ENCODE data around the gene CLEC4E.
"Not testable (repeated sequence)": the region's sequence is repeated elsewhere in the genome, so short reads cannot be mapped to it uniquely, and the experiment has no call there.

Gene CLEC4E

DNA sequence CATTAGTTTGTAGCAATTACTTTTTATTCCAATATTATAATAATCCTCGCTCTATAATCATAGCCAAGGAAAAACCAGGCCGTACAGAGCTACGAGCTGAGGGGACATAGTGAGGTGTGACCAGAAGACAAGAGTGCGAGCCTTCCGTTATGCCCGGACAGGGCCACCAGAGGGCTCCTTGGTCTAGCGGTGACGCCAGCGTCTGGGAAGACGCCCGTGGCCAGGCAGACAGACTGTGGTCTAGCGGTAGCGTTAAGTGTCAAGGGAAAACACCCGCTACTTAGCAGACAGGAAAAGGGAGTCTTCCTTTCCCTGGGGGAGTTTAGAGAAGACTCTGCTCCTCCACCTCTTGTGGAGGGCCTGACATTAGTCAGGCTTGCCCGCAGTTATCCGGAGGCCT, 2.9 kb downstream of the CLEC4E start:
- DNase-seq (ENCODE audit: low read depth): not testable (repeated sequence)

DNA sequence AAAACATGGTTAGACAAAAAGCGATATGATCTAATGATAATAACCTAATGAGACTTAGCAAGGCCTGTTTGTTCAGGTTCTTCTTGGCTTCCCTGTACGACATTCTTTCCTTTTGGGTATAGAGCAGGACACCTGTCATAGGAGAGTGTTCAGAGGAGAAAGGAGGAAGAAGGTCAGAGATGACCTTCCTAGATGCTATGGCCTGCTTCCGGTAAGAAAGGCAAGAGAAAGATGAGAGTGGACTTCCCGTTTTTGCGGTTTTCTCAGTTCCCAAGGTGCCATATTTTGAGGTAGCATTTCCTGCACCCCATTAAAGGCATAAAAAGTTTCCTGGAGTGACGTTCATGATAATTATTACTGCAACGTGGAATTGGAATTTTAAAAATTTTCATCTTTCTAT, 8.7 kb downstream of the CLEC4E start:
- DNase-seq (ENCODE audit: low read depth): no peak

DNA sequence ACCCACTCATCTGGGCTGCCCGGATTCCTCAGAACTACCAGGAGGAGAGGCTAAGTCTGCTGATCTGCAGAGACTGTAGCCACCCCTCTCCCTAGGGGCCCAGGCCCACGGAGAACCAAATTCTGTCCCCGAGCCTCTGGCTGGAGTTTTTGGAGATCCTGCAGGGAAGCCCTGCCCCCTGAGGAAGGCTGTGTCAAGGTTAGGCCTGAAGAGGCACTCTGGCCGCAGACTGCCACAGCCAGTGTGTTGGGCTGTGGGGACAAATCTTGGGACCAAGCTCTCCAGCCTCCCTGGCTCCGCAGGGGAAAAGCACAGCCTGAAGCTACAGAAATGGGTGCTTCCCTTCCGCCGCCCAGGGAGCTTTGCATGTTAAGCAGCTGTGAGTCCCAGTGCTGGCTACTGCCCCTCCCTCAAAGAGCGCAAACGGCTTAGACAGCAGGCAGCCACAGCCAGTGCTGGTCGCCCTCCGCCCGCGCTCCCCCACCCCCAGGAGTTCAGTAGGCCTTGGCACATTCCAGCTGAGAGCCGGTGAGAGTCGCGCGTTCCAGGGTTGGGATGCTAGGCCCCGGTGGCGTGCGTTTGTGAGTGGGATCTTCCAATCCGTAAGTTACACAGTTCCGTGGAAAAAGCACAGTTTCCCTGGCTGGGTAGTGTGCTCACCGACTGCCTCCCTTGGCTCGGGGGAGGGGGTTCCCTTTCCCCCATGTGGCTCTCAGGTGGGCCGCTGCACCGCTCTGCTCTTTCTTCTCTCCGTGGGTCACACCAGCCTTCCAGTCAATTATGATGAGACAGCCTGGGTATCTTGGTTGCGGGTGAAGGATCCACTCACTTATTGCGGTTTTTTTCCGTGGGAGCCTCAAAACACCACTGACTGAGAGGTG, 13.2 kb downstream of the CLEC4E start:
- no peak for DNase-seq (ENCODE audit: low read depth)

DNA sequence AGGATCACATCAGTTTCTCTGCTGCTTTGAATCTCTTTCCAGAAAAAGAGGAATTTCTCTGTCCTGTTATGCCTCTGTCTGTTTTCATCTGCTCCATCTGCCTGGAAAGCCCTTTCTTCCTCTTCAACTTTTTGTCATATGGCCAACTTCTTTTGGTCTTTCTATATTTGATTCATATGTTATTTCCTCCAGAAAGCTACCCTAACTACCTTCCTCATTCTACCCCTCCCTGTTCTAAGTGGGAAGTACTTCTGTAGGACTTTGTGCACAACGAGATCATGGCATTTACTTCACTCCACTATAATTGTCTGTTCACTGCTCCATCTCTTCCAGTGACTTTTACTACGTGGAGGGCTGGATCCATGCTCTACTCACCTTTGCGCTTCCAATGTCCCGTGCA, 21.5 kb downstream of the CLEC4E start:
- no peak for DNase-seq (ENCODE audit: low read depth)

DNA sequence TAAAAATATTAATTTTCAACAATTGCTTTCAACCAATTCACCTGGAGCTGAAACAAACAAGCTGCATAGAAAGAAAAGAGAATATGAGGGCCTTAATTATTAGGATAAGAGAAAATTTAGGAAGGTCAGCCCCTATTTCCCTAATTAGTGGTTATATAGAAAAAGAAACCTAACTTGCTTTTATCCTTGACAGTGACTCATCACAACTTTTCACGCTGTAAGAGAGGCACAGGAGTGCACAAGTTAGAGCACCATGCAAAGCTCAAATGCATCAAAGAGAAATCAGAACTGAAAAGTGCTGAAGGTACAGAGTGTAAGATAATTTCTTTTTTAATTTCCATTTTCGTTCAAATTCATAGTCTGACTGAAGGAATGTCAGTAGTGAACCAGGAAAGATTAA, 22.7 kb downstream of the CLEC4E start:
- DNase-seq (ENCODE audit: low read depth): no peak

DNA sequence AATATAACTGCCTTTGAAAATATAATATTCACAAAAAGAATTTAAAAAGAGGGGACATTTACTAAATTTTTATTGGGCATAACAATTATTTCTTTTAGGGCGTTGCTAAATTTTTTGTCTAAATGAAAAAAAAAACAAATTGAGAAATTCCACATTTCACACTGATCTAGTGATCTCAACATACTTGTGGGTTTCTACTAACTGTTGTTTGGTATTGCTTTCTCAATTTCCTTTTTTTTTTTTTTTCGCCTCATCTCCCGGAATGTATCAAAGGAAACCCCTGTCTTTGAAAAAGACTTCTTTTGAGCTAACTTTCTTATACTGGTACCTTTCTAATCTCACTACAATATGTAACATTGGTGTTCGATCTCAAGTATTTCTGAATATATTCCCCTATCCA, 27.4 kb downstream of the CLEC4E start, which contains the start of gene CLEC4D:
TSS of gene CLEC4D (plus strand) at position 248 of the 400 bp plus-strand sequence. CDS start 230 bp downstream, outside the sequence.
- DNase-seq (ENCODE audit: low read depth): no peak

DNA sequence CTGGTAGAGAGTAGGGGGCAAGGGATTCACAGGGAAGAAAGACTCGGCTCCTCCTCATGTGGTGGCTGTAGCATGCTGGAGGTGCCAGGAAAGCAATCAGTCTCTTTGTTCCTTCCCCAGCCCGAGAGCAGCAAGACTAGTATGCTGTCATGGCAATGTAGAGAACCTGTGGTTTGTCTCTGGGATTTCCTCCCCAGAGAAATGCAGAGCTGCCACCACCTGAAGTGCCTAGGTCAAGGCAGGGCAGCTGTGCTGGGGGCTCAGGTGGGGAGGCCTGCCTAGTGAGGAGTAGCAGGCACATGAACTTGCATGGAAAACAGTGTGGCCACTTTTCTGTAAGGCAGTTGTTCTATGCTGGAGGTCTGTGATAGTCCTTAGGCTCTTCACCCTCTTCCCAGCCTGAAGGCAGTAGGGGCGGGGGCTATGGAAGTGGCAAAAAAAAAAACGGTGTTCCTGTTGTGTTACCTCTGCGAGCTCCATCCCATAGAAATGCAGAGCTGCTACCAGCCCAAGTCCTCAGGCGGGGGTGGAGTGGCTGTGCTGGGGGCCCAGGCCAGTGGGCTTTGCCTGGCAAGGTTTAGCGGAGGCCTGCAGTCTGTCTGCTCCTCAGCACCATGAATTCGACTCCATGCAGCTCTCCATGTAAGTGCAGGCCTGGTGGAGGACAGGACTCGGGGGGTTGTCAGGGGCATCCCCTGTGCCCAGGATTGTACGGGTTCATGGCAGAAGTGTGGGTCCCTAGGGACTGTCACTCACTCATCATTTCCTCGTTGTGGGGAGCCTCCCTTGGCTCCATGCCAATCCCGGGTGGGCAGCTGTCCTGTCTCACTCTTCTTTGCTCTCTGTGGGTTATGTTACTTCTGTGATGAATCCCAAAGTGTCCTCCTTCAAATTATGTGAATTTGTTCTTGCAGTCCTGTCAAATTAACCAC, 31.5 kb downstream of the CLEC4E start:
- DNase-seq (ENCODE audit: low read depth): no peak

DNA sequence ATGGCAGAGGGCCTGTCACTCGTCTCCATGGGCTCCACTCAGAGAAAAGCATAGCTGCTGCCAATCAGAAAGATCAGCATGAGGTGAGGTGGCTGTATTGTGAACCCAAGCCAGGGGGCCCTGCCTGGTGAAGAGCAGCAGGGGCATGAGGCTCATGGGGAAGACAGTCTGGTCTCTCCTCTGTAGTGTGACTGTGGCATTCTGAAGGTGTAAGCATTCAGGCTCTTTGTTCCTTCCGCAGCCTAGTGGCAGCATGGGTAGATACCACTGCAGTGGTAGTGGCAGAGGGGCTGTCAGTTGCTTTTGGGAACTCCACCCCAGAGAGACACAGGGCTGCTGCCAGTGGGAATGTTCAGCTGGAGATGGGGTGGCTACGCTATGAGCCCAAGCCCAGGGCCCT, 32.5 kb downstream of the CLEC4E start:
- no peak for DNase-seq (ENCODE audit: low read depth)

DNA sequence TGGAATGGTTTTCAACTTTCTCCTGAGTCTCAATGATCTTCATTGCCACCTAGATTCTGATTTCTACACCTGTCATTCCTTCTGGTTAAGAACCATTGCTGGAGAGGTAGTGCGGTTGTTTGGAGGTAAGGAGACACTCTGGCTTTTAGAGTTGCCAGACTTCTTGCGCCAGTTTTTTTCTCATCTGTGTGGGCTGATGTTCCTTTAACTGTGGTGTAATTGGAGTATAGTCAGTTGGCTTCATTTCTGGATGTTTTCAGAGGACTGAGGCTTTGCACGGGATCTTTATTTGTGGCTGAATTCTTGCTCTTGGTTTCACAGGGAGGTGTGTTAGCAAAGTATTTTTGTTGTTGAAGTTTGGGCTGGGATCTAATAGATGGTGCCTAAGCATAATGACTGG, 33.1 kb downstream of the CLEC4E start:
- no peak for DNase-seq (ENCODE audit: low read depth)

DNA sequence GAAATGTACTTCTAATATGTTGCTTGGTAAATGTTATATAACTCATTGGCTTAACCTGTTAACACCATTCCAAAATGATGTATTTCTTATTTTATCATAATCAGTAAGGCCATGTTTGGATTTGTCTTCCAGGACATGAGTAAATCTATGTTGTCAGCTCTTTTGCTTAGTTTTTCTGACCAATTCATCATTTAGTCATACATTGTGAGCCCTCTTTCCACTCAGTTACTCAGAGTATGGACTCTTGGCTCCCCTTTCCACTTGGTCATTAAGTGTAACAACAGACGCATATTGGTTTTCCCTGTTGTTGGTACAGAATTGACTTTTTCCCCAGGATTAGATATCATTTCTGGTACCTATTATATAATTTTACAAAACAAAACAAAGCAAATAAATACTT, 36.4 kb downstream of the CLEC4E start:
- DNase-seq (ENCODE audit: low read depth): no peak

DNA sequence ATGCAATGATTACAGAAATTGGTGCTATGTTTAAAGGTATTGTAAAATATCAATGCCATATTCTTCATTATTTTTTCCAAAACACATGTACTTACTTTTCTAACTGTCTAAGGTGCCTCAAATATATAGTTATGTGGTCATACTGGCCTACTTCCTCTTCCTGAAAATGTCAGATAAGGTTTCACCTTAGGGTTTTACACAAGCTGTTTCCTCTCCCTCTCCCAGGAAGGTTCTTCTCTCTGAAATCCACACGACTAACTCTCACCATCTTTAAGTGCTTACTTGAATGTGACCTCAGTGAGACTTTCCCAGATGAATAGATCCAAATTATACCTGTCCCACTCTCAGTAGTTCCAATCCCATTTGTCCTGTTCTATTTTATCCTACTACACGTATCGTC, 39.0 kb downstream of the CLEC4E start:
- no peak for DNase-seq (ENCODE audit: low read depth)

DNA sequence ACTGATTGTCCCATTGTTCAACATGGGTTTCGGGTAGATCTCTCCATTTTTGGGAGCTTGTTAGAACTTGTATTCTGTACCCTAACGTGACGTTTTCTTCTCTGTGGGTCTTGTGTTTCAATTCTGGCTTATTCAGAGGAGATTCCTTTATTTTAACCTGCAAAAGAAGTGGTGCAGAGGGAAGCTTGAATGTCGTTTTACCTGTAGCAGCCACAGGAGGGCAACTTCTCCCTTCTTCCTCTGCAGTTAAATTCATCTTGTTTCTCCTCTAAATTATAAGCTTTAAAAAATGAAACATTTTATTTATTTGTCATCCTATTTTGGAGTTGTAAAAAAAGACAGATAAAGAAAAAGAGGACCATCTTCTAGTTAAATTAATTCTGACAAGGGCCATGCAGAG, 41.1 kb downstream of the CLEC4E start:
- no peak for DNase-seq (ENCODE audit: low read depth)

DNA sequence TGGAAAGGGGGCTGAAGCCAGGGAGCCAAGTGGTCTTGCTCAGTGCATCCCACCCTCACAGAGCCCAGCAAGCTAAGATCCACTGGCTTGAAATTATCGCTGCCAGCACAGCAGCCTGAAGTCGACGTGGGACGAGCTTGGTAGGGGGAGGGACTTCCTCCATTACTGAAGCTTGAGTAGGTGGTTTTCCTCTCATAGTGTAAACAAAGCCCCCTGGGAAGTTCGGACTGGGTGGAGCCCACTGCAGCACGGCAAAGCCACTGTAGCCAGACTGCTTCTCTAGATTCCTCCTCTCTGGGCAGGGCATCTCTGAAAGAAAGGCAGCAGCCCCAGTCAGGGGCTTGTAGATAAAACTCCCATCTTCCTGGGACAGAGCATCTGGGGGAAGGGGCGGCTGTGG, 44.6 kb downstream of the CLEC4E start:
- not testable (repeated sequence) for DNase-seq (ENCODE audit: low read depth)

DNA sequence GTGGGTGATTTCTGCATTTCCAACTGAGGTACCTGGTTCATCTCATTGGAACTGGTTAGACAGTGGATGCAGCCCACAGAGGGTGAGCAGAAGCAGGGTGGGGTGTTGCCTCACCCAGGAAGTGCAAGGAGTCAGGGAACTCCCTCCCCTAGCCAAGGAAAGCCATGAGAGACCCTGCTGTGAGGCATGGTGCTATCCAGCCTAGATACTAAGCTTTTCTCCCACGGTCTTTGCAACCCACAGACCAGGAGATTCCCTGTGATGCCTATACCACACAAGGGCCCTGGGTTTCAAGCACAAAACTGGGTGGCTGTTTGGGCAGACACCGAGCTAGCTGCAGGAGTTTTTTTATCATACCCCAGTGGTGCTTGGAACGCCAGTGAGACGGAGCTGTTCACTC, 45.0 kb downstream of the CLEC4E start:
- DNase-seq (ENCODE audit: low read depth): not testable (repeated sequence)

DNA sequence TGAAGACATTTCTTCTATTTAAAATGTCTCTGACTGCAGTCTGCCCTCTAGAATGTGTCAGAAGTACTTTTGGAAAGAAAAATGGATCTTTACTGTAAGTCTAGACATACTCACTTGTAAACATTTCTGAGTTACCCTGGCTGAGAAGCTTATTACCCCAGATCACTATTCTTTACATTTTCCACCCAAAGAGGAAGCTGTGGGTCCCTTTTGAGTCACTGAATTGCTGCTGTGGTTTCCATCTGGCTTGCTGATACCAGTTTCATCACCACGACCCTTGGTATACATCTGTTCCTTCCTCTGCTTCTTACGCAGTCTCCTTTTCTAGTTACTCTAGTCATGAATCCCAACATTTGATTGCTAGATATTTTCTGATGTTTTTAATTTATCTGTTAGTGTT, 47.6 kb downstream of the CLEC4E start:
- no peak for DNase-seq (ENCODE audit: low read depth)

DNA sequence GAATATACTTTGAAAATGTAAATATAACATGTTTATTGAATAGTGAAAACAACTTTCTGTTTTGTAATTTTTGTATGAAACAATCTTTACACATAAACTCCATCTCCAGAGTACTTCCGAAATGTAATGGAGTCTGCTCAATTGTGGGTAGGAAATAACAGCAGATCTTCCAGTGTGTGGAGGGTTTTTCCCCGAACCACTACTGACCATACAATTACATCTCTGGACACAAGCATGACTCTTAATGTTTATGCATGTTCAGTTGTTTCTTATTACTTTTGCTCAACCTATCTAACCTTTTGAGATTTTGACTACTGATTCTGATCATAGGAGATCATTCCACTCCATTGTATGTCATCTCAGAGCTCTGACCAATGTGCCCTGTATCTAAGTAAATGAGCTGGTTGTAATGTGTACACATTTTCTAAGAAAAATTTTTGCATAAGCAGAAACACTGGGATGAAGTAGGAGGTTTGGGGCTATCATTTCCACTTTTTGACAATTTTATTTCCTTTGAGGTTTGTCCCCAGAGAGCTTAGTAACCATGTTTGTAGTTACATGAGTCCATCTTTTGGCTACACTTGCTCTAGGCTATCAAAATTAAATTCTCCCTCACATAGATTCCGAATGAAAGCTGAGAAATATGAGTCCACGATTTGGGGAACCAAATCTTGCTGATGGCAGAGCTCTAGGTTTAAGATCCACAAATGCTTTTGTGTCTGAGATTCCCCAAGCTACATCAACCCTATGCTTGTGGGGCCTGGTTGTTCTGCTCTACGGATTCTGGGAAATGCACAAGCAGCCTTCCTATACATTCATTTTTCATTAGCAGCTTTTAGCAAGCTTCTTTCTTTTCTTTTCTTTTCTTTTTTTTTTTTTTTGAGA, 48.8 kb downstream of the CLEC4E start:
- no peak for DNase-seq (ENCODE audit: low read depth)

All from stimulated activated CD8-positive, alpha-beta memory T cell treated with anti-CD3 and anti-CD28 coated beads, Interleukin-12 subunit alpha, Interleukin-12 subunit beta, amount 100 ng/mL, for 4 hours (primary cell).